HCT116 (cell line): ENCODE measurements around the gene BLOC1S6. TPM values are rescaled to one million over a fixed set of nuclear protein-coding genes. Genes with fewer than 3 reads are reported as not detected.

Experiments
- ATAC-seq: fragments of 200-7000 bp; cut with Tn5 transposase; 2 replicates; pipeline ENCODE4 v1.9.1; 2020; ENCODE audit warnings: mild to moderate bottlenecking, moderate library complexity
- BruUV-seq: library from RNA; stranded (reverse); fragments of 400-500 nt; replicated peaks from 2 replicates; lab custom pipeline; 2021; lab: Mats Ljungman, UMichigan
- CTCF ChIA-PET: fragments of 300-600 bp; sonication (Branson Sonifier 250); formaldehyde crosslinking; loops from one replicate; lab custom pipeline; 2021; ENCODE audit warnings: antibody characterized with exemption; lab: Charles Lee
- POLR2A ChIA-PET: fragments of 300-600, 350-600 bp; sonication (Branson Sonifier 250); formaldehyde crosslinking; loops from one replicate; lab custom pipeline; 2021; ENCODE audit warnings: antibody characterized with exemption; lab: Charles Lee
- RAD21 ChIA-PET, 2 experiments: fragments of 300-600 bp; sonication (Branson Sonifier 250); formaldehyde crosslinking; loops; one replicate each; lab custom pipeline; 2023; ENCODE audit warnings: low total read pairs in 2 of 2; ENCODE audit not compliant: uncharacterized antibody in 2 of 2, unreplicated experiment in 2 of 2, low non-redundant PET in 1 of 2; lab: Charles Lee
- DNase-seq: peaks from one replicate; pipeline ENCODE4 v3.0.0-alpha.2; 2010; ENCODE audit warnings: low read depth, low spot score
- H2AFZ ChIP-seq: fragments of 200-600 bp; shearing (Covaris generic), sonication (generic); 2 replicates; pipeline ENCODE4 v1.6.1; 2017; ENCODE audit warnings: low read depth, mixed run types, mixed read lengths, antibody characterized with exemption, low read length; ENCODE audit not compliant: poor library complexity, severe bottlenecking
- H3K27ac ChIP-seq: 2 replicates; pipeline ENCODE4 v1.5.1; 2012; ENCODE audit warnings: low read depth, low read length
- H3K27me3 ChIP-seq: fragments of 200-600 bp; sonication (generic); 2 replicates; pipeline ENCODE4 v1.6.1; 2016; ENCODE audit warnings: mixed run types, low read length, mixed read lengths; ENCODE audit not compliant: insufficient read depth
- H3K36me3 ChIP-seq, 2 experiments: fragments of 200-500 bp in 1 of 2; fragments of 200-600 bp in 1 of 2; sonication (Bioruptor generic) in 1 of 2; sonication (generic) in 1 of 2; 2 replicates each; pipeline versions ENCODE4 v1.5.1 to v1.6.1; 2014 to 2016; ENCODE audit warnings: low read length in 2 of 2, inconsistent platforms in 1 of 2, mixed read lengths in 1 of 2, mixed run types in 1 of 2; ENCODE audit not compliant: insufficient read depth in 2 of 2, control insufficient read depth in 1 of 2
- H3K4me1 ChIP-seq, 2 experiments: fragments of 200-600 bp in 1 of 2; sonication (generic) in 1 of 2; 2 replicates each; pipeline versions ENCODE4 v1.5.1 to v1.6.1; 2012 to 2017; ENCODE audit warnings: low read length in 2 of 2, inconsistent platforms in 1 of 2, mild to moderate bottlenecking in 1 of 2, mixed read lengths in 1 of 2, mixed run types in 1 of 2, moderate library complexity in 1 of 2; ENCODE audit not compliant: insufficient read depth in 2 of 2, control insufficient read depth in 1 of 2
- H3K4me2 ChIP-seq: fragments of 200-600 bp; sonication (generic); 2 replicates; pipeline ENCODE4 v1.6.1; 2017; ENCODE audit warnings: mixed run types, low read length, mixed read lengths
- H3K4me3 ChIP-seq, 2 experiments: fragments of 200-600 bp in 1 of 2; sonication (generic) in 1 of 2; replicated peaks in 1 of 2; 2 replicates each; pipeline ENCODE4 v1.5.1; 2011 to 2016; ENCODE audit warnings: low read length in 2 of 2, control low read depth in 1 of 2, low read depth in 1 of 2, mild to moderate bottlenecking in 1 of 2, mixed read lengths in 1 of 2, mixed run types in 1 of 2
- H3K79me2 ChIP-seq: fragments of 200-600 bp; sonication (generic); 2 replicates; pipeline ENCODE4 v1.6.1; 2017; ENCODE audit warnings: mild to moderate bottlenecking, mixed run types, low read length, moderate library complexity, mixed read lengths; ENCODE audit not compliant: insufficient read depth
- H3K9ac ChIP-seq: fragments of 200-600 bp; sonication (generic); 2 replicates; pipeline ENCODE4 v1.6.1; 2016; ENCODE audit warnings: low read length, mixed read lengths
- H3K9me2 ChIP-seq: fragments of 200-600 bp; sonication (generic), shearing (Covaris generic); 2 replicates; pipeline ENCODE4 v1.6.1; 2017; ENCODE audit warnings: mixed run types, mild to moderate bottlenecking, moderate library complexity; ENCODE audit not compliant: insufficient read depth
- H3K9me3 ChIP-seq, 2 experiments: fragments of 200-500 bp in 1 of 2; fragments of 200-600 bp in 1 of 2; sonication (Bioruptor generic) in 1 of 2; sonication (generic) in 1 of 2; 2 replicates each; pipeline ENCODE4 v1.6.1; 2014 to 2017; ENCODE audit warnings: low read length in 2 of 2, mixed read lengths in 2 of 2, inconsistent platforms in 1 of 2, low read depth in 1 of 2, mild to moderate bottlenecking in 1 of 2, mixed run types in 1 of 2, moderate library complexity in 1 of 2; ENCODE audit not compliant: control insufficient read depth in 1 of 2, insufficient read depth in 1 of 2
- H4K20me1 ChIP-seq: fragments of 200-600 bp; sonication (generic), shearing (Covaris generic); 2 replicates; pipeline ENCODE4 v1.6.1; 2017; ENCODE audit warnings: mixed run types, mild to moderate bottlenecking, moderate library complexity; ENCODE audit not compliant: insufficient read depth
- ATF3 ChIP-seq: IDR thresholded peaks from 2 replicates; pipeline ENCODE4 v1.6.1; 2012
- CBX3 ChIP-seq: IDR thresholded peaks from 2 replicates; pipeline ENCODE4 v1.6.1; 2012; ENCODE audit warnings: low read depth
- CTCF ChIP-seq, 3 experiments: fragments of 200-600 bp in 1 of 3; sonication (generic) in 1 of 3; IDR thresholded peaks in 2 of 3; conservative IDR thresholded peaks in 1 of 3; 2 replicates each; pipeline ENCODE4 v1.5.1; 2012 to 2017; ENCODE audit warnings: low read depth in 2 of 3, low read length in 2 of 3, antibody characterized with exemption in 1 of 3, borderline replicate concordance in 1 of 3, control low read depth in 1 of 3, mild to moderate bottlenecking in 1 of 3, mixed read lengths in 1 of 3, mixed run types in 1 of 3, moderate library complexity in 1 of 3; ENCODE audit not compliant: insufficient read depth in 1 of 3
- ELF1 ChIP-seq: IDR thresholded peaks from 2 replicates; pipeline ENCODE4 v1.6.1; 2012; ENCODE audit warnings: low read depth, borderline replicate concordance
- EZH2 ChIP-seq: fragments of 200-600 bp; sonication (generic); IDR thresholded peaks from 2 replicates; pipeline ENCODE4 v1.6.1; 2017; ENCODE audit warnings: antibody characterized with exemption, mixed run types
- EZH2phosphoT487 ChIP-seq: fragments of 200-600 bp; IDR thresholded peaks from 2 replicates; pipeline ENCODE4 v1.6.1; 2018; ENCODE audit warnings: antibody characterized with exemption, borderline replicate concordance
- FOSL1 ChIP-seq: IDR thresholded peaks from 2 replicates; pipeline ENCODE4 v1.6.1; 2012; ENCODE audit warnings: low read depth
- JUND ChIP-seq: IDR thresholded peaks from 2 replicates; pipeline ENCODE4 v1.6.1; 2012
- POLR2A ChIP-seq: IDR thresholded peaks from 2 replicates; pipeline ENCODE4 v1.7.0; 2011; ENCODE audit warnings: borderline replicate concordance; ENCODE audit not compliant: insufficient read depth, insufficient read length; ENCODE audit errors: extremely low read depth
- RAD21 ChIP-seq: IDR thresholded peaks from 2 replicates; pipeline ENCODE4 v1.6.1; 2012; ENCODE audit warnings: low read depth, mild to moderate bottlenecking
- SP1 ChIP-seq: IDR thresholded peaks from 2 replicates; pipeline ENCODE4 v1.6.1; 2012; ENCODE audit warnings: low read depth
- SRF ChIP-seq: IDR thresholded peaks from 2 replicates; pipeline ENCODE4 v1.6.1; 2012; ENCODE audit warnings: low read depth
- TCF7L2 ChIP-seq: IDR thresholded peaks from 2 replicates; pipeline ENCODE4 v1.7.0; 2011; ENCODE audit warnings: borderline replicate concordance, inconsistent platforms; ENCODE audit not compliant: insufficient read depth, insufficient read length; ENCODE audit errors: extremely low read depth
- YY1 ChIP-seq: IDR thresholded peaks from 2 replicates; pipeline ENCODE4 v1.6.1; 2011; ENCODE audit warnings: low read length, low read depth, moderate library complexity, mild to moderate bottlenecking; ENCODE audit not compliant: insufficient replicate concordance; ENCODE audit errors: extremely low read depth
- ZFX ChIP-seq: fragments of 450-650 bp; IDR thresholded peaks from 2 replicates; pipeline ENCODE4 v1.6.1; 2017
- intact Hi-C: fragments of 100-400 bp; cut with micrococcal nuclease; formaldehyde crosslinking; loops from 2 replicates; pipeline ENCODE4 v1.10.0; 2022
- total RNA-seq: library from RNA; stranded (reverse); gene quantifications from one replicate; pipeline ENCODE4 v1.2.1, GENCODE V29; 2021; ENCODE audit not compliant: unreplicated experiment

Gene BLOC1S6
- total RNA-seq, 1 experiment from 2014 or later: 40.7 TPM

GRCh38 chr15:45653702-45654424, 66.7 kb downstream of the BLOC1S6 start:
- Histone ChIP-seq H3K36me3 (no peaks in the 10 kb centered on the region), H3K9ac (no peak overlapping the region), H3K4me1 (peaks cover 4% of the 10 kb centered on the region in 2 experiments), H3K9me3 (no peaks in the 10 kb centered on the region), H4K20me1 (no peaks in the 10 kb centered on the region), H2AFZ (no peak overlapping the region), H3K27me3 (no peaks in the 10 kb centered on the region), H3K79me2 (no peaks in the 10 kb centered on the region), H3K4me3 (no peak overlapping the region), H3K27ac (no peak overlapping the region), H3K4me2 (no peak overlapping the region), H3K9me2 (no peaks in the 10 kb centered on the region)
- TF ChIP-seq ZFX (no peak), TCF7L2 (no peak), ATF3 (no peak), EZH2phosphoT487 (no peak), CBX3 (no peak), POLR2A (no peak), CTCF (IDR thresholded peaks at IDR 0.05 in 2 of 3, conservative IDR thresholded peaks at IDR 0.05 in 1 of 3; ENCODE audit: borderline replicate concordance in 1 of 3, insufficient read depth in 1 of 3, low read depth in 2 of 3, low read length in 2 of 3) (no peak), RAD21 (no peak), YY1 (no peak), ELF1 (no peak), JUND (no peak), SRF (no peak), FOSL1 (no peak), EZH2 (no peak), SP1 (no peak)
- CTCF ChIA-PET: interaction anchor here (1.4 kb wide), 1 partner anchor 52 kb away, joined by 3 read pairs; no protein-coding TSS in a partner anchor
- POLR2A ChIA-PET: no interaction called here
- intact Hi-C loops: no loop called here
- RAD21 ChIA-PET: no interaction called here
- DNase-seq (no peak), ATAC-seq (no peak)
- BruUV-seq: no TSS peak
